Endothelial cell of umbilical vein (primary cell): ENCODE data around the gene C2orf42.

Experiments
- EZH2 ChIP-seq: IDR thresholded peaks from 2 replicates; pipeline ENCODE4 v1.6.1; 2012; ENCODE audit warnings: borderline replicate concordance, low read depth, mild to moderate bottlenecking, moderate library complexity, low read length, inconsistent platforms; ENCODE audit not compliant: severe bottlenecking
- FOS ChIP-seq: IDR thresholded peaks from 2 replicates; pipeline ENCODE4 v1.6.1; 2011; ENCODE audit warnings: mild to moderate bottlenecking, low read length, moderate library complexity, borderline replicate concordance; ENCODE audit not compliant: insufficient read depth
- GATA2 ChIP-seq: IDR thresholded peaks from 2 replicates; pipeline ENCODE4 v1.7.0; 2011; ENCODE audit warnings: low read depth, mild to moderate bottlenecking, moderate library complexity, mixed read lengths, low read length; ENCODE audit not compliant: insufficient read length, insufficient read depth
- JUN ChIP-seq: IDR thresholded peaks from 2 replicates; pipeline ENCODE4 v1.6.1; 2011; ENCODE audit warnings: borderline replicate concordance, low read depth; ENCODE audit not compliant: insufficient read length, insufficient read depth
- MYC ChIP-seq: IDR thresholded peaks from one replicate; pipeline ENCODE4 v1.6.1; 2011; ENCODE audit warnings: mild to moderate bottlenecking, low read depth, low read length
- POLR2A ChIP-seq: IDR thresholded peaks from 2 replicates; pipeline ENCODE4 v1.6.1; 2012; ENCODE audit warnings: low read depth, mild to moderate bottlenecking, control low read depth, low read length
- POLR2AphosphoS5 ChIP-seq: IDR thresholded peaks from 2 replicates; pipeline ENCODE4 v1.6.1; 2012; ENCODE audit warnings: low read depth, mild to moderate bottlenecking, control low read depth, low read length, moderate library complexity; ENCODE audit not compliant: insufficient read depth
- TF ChIP-seq, protein P1 (sequence below), 2 donors: IDR thresholded peaks; 1 replicate in 1 of 2; 2 replicates in 1 of 2; pipeline ENCODE4 v1.5.1; 2011; ENCODE audit warnings: low read length in 2 of 2, mild to moderate bottlenecking in 2 of 2, moderate library complexity in 2 of 2, control low read depth in 1 of 2, inconsistent platforms in 1 of 2, low read depth in 1 of 2; ENCODE audit not compliant: insufficient read depth in 1 of 2; ENCODE audit errors: extremely low read depth in 1 of 2

DNA sequence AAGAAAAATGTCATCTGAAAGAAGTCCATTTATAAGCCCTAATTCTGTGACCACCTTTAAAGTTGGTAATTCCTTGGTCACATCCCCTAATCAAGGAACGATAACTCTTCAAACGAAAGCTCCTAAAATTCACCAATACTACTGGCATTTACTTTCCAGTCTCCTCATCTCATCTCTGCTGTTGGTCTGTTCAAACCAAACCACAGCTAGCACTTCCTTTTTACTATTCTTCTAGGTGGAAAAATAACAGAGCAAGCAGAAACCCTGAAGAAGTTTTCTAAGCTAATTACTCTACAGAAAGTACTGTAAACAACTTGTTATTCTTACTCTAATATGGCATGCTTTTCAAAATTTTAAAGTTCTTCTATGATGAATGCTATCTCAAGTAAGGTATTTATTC lies 36.0 kb upstream of the C2orf42 start:
- TF ChIP-seq, protein P1, sequence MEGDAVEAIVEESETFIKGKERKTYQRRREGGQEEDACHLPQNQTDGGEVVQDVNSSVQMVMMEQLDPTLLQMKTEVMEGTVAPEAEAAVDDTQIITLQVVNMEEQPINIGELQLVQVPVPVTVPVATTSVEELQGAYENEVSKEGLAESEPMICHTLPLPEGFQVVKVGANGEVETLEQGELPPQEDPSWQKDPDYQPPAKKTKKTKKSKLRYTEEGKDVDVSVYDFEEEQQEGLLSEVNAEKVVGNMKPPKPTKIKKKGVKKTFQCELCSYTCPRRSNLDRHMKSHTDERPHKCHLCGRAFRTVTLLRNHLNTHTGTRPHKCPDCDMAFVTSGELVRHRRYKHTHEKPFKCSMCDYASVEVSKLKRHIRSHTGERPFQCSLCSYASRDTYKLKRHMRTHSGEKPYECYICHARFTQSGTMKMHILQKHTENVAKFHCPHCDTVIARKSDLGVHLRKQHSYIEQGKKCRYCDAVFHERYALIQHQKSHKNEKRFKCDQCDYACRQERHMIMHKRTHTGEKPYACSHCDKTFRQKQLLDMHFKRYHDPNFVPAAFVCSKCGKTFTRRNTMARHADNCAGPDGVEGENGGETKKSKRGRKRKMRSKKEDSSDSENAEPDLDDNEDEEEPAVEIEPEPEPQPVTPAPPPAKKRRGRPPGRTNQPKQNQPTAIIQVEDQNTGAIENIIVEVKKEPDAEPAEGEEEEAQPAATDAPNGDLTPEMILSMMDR (IDR thresholded peaks at IDR 0.05; ENCODE audit: extremely low read depth in 1 of 2, insufficient read depth in 1 of 2, low read depth in 1 of 2, low read length in 2 of 2), result no peak
- no peak for TF ChIP-seq FOS
- TF ChIP-seq POLR2AphosphoS5, result no peak
- no peak for TF ChIP-seq POLR2A
- no peak for TF ChIP-seq JUN
- no peak for TF ChIP-seq MYC
- no peak for TF ChIP-seq EZH2
- no peak for TF ChIP-seq GATA2
